ENCODE data around the gene SERHL2.
"Not testable (repeated sequence)": the region's sequence is repeated elsewhere in the genome, so short reads cannot be mapped to it uniquely, and the experiment has no call there.

The SERHL2 gene

GRCh38 chr22:42560381-42560780 lies 6.6 kb downstream of the SERHL2 start:
- TF ChIP-seq, protein P1, sequence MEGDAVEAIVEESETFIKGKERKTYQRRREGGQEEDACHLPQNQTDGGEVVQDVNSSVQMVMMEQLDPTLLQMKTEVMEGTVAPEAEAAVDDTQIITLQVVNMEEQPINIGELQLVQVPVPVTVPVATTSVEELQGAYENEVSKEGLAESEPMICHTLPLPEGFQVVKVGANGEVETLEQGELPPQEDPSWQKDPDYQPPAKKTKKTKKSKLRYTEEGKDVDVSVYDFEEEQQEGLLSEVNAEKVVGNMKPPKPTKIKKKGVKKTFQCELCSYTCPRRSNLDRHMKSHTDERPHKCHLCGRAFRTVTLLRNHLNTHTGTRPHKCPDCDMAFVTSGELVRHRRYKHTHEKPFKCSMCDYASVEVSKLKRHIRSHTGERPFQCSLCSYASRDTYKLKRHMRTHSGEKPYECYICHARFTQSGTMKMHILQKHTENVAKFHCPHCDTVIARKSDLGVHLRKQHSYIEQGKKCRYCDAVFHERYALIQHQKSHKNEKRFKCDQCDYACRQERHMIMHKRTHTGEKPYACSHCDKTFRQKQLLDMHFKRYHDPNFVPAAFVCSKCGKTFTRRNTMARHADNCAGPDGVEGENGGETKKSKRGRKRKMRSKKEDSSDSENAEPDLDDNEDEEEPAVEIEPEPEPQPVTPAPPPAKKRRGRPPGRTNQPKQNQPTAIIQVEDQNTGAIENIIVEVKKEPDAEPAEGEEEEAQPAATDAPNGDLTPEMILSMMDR (IDR thresholded peaks at IDR 0.05; ENCODE audit: low read depth, low read length, missing control alignments) = no peak
- no peak overlapping the region for H3K27ac ChIP-seq
- in situ Hi-C loops (cut with HindIII; ENCODE audit: low pct_ligation_motif_present, low sequenced_read_pairs) = no loop called here
- DNase-seq = no peak
- H3K4me3 ChIP-seq (ENCODE audit: low read depth, low read length) = no peak overlapping the region
- no peaks in the 10 kb centered on the region for H3K36me3 ChIP-seq (replicated peaks)
- H3K27me3 ChIP-seq (replicated peaks) = no peaks in the 10 kb centered on the region

DNA sequence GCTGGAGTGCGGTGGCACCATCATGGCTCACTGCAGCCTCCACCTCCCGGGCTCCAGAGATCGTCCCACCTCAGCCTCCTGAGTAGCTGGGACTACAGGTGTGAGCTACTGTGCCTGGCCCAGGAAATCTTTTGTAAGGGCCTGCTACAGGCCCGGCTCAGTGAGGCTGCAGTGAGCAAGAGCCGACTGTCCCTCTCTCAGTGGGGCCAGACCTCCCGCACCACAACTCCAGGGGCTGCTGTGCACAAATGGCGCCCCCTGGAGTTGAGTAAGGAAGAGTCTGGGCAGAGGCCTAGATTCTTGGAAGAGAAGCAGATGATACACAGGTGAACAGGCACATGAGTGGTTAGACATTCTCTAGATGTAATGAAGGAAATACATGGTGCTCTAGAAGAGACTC lies 7.0 kb downstream of the SERHL2 start:
- in situ Hi-C loops (cut with HindIII; ENCODE audit: low pct_ligation_motif_present, low sequenced_read_pairs) = no loop called here
- Histone ChIP-seq H3K27me3 (replicated peaks) (no peaks in the 10 kb centered on the region), H3K27ac (no peak overlapping the region), H3K36me3 (replicated peaks) (no peaks in the 10 kb centered on the region), H3K4me3 (ENCODE audit: low read depth, low read length) (no peak overlapping the region)
- DNase-seq = no peak
- TF ChIP-seq, protein P1 (IDR thresholded peaks at IDR 0.05; ENCODE audit: low read depth, low read length, missing control alignments) = peak; percentile 72

DNA sequence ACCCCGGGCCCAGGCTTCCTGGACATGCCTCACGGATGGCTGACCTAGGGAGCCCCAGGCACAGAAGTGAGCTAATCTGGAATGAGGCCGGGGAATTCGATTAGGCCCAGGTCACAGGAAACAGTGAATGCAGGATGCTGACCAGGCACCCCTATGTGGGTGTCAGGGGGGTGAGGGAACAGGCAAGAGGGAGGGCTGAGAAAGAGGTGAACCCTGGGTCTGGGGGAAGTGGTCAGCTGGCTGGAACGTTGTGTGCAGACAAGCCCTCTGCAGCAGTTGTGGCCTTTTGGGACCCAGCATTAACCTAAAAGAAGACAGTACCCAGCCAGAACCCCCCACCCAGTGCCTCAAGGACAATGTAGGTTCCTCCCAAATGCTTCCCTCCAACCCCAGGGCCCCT lies 8.1 kb downstream of the SERHL2 start:
- no peaks in the 10 kb centered on the region for H3K27me3 ChIP-seq (replicated peaks)

GRCh38 chr22:42562279-42562678 lies 8.5 kb downstream of the SERHL2 start:
- in situ Hi-C loops (cut with HindIII; ENCODE audit: low pct_ligation_motif_present, low sequenced_read_pairs) = no loop called here
- Histone ChIP-seq H3K27ac (no peak overlapping the region), H3K4me3 (ENCODE audit: low read depth, low read length) (no peak overlapping the region), H3K27me3 (replicated peaks) (no peaks in the 10 kb centered on the region), H3K36me3 (replicated peaks) (no peaks in the 10 kb centered on the region)
- TF ChIP-seq, protein P1 (IDR thresholded peaks at IDR 0.05; ENCODE audit: low read depth, low read length, missing control alignments) = no peak
- no peak for DNase-seq

More for the DNA sequence above, 8.1 kb downstream of the SERHL2 start:
- in situ Hi-C loops (cut with HindIII; ENCODE audit: low pct_ligation_motif_present, low sequenced_read_pairs) = no loop called here
- TF ChIP-seq, protein P1 (IDR thresholded peaks at IDR 0.05; ENCODE audit: low read depth, low read length, missing control alignments) = no peak
- Histone ChIP-seq H3K4me3 (ENCODE audit: low read depth, low read length) (no peak overlapping the region), H3K36me3 (replicated peaks) (no peaks in the 10 kb centered on the region), H3K27ac (no peak overlapping the region)
- no peak for DNase-seq

DNA sequence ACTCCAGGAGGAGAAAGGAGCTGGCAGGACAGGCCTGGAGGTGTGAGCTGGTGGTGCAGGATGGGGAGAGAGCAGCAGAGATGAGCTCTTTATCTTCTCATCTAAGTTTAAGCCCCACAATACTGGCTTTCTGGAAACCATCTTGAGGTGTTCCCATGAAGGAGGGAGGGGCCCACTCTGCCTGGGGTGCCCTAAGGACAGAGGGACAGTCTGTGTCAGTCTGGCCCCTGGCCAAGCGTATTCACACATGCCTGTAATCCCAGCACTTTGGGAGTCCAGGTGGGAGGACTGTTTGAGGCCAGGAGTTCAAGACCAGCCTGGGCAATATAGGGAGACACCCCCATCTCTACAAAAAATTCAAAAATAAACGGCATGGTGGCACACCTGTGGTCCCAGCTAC lies 8.9 kb downstream of the SERHL2 start:
- TF ChIP-seq, protein P1 (IDR thresholded peaks at IDR 0.05; ENCODE audit: low read depth, low read length, missing control alignments) = no peak
- no peak for DNase-seq
- H3K36me3 ChIP-seq (replicated peaks) = no peaks in the 10 kb centered on the region
- no peaks in the 10 kb centered on the region for H3K27me3 ChIP-seq (replicated peaks)
- H3K4me3 ChIP-seq (ENCODE audit: low read depth, low read length) = no peak overlapping the region
- no peak overlapping the region for H3K27ac ChIP-seq
- in situ Hi-C loops (cut with HindIII; ENCODE audit: low pct_ligation_motif_present, low sequenced_read_pairs) = no loop called here

- DNase-seq; in situ Hi-C loops (cut with HindIII; ENCODE audit: low pct_ligation_motif_present, low sequenced_read_pairs); H3K27me3 ChIP-seq (replicated peaks); H3K36me3 ChIP-seq (replicated peaks); H3K27ac ChIP-seq; H3K4me3 ChIP-seq (ENCODE audit: low read depth, low read length): not testable (repeated sequence)
Observed at GRCh38 chr22:42563943-42564342, 10.2 kb downstream of the SERHL2 start.

All from brain microvascular endothelial cell (primary cell).